SK-N-SH (cell line): ENCODE measurements around the gene BMPR1B. TPM values are rescaled to one million over a fixed set of nuclear protein-coding genes. Genes with fewer than 3 reads are reported as not detected.
A peak's percentile ranks its signal among the peaks of the same experiment; 100 is the strongest.

Source experiments
- CTCF ChIA-PET: fragments of 300-600, 350-600 bp; formaldehyde crosslinking; extraction: SDS; loops from one replicate; lab custom pipeline; 2021; lab: Yijun Ruan, JAX
- POLR2A ChIA-PET: fragments of 350-600 bp; sonication (Branson Sonifier 250); formaldehyde crosslinking; extraction: SDS; loops from one replicate; lab custom pipeline; 2020; ENCODE audit warnings: antibody characterized with exemption, inconsistent platforms; lab: Yijun Ruan, JAX
- DNase-seq: peaks from one replicate; pipeline ENCODE4 v3.0.0; 2012
- H2AFZ ChIP-seq: fragments of 200-600 bp; sonication (generic); 2 replicates; pipeline ENCODE4 v1.8.1; 2016; ENCODE audit warnings: antibody characterized with exemption, mild to moderate bottlenecking, low read depth
- H3F3A ChIP-seq: fragments of 200-600 bp; sonication (generic); replicated peaks from 2 replicates; pipeline ENCODE3; 2016; ENCODE audit warnings: antibody characterized with exemption, mild to moderate bottlenecking; ENCODE audit not compliant: insufficient read depth
- H3K27ac ChIP-seq, 2 experiments: fragments of 200-500 bp in 1 of 2; fragments of 200-600 bp in 1 of 2; sonication (Bioruptor generic) in 1 of 2; sonication (generic), shearing (Covaris generic) in 1 of 2; 2 replicates each; pipeline versions ENCODE4 v1.5.1 to v1.6.1; 2014 to 2016; ENCODE audit warnings: low read depth in 2 of 2, inconsistent platforms in 1 of 2, low read length in 1 of 2, mild to moderate bottlenecking in 1 of 2, mixed read lengths in 1 of 2
- H3K27me3 ChIP-seq: fragments of 200-600 bp; sonication (generic), shearing (Covaris generic); 2 replicates; pipeline ENCODE4 v1.6.1; 2016; ENCODE audit warnings: mixed run types; ENCODE audit not compliant: insufficient read depth
- H3K36me3 ChIP-seq, 2 experiments: fragments of 200-500 bp in 1 of 2; fragments of 200-600 bp in 1 of 2; sonication (Bioruptor generic) in 1 of 2; sonication (generic) in 1 of 2; replicated peaks in 1 of 2; 2 replicates each; pipeline versions ENCODE3 to v1.5.1; 2014 to 2016; ENCODE audit warnings: low read length in 1 of 2, mild to moderate bottlenecking in 1 of 2; ENCODE audit not compliant: insufficient read depth in 2 of 2, control insufficient read depth in 1 of 2
- H3K4me1 ChIP-seq, 2 experiments: fragments of 200-500 bp in 1 of 2; fragments of 200-600 bp in 1 of 2; sonication (Bioruptor generic) in 1 of 2; sonication (generic), shearing (Covaris generic) in 1 of 2; 2 replicates each; pipeline versions ENCODE4 v1.5.1 to v1.6.1; 2014 to 2016; ENCODE audit warnings: low read depth in 1 of 2, low read length in 1 of 2, mixed run types in 1 of 2; ENCODE audit not compliant: insufficient read depth in 2 of 2, control insufficient read depth in 1 of 2
- H3K4me2 ChIP-seq: fragments of 200-600 bp; sonication (generic), shearing (Covaris generic); 2 replicates; pipeline ENCODE4 v1.6.1; 2017; ENCODE audit warnings: mixed run types
- H3K4me3 ChIP-seq, 2 experiments: fragments of 200-500 bp in 1 of 2; fragments of 200-600 bp in 1 of 2; sonication (Bioruptor generic) in 1 of 2; sonication (generic), shearing (Covaris generic) in 1 of 2; 2 replicates each; pipeline versions ENCODE4 v1.5.1 to v1.8.1; 2014 to 2016; ENCODE audit warnings: low read depth in 2 of 2, inconsistent platforms in 1 of 2, low read length in 1 of 2, mild to moderate bottlenecking in 1 of 2, mixed read lengths in 1 of 2, moderate library complexity in 1 of 2
- H3K79me2 ChIP-seq: fragments of 200-600 bp; sonication (generic); 2 replicates; pipeline ENCODE4 v1.8.1; 2017; ENCODE audit warnings: mild to moderate bottlenecking; ENCODE audit not compliant: insufficient read depth
- H3K9ac ChIP-seq: fragments of 200-600 bp; sonication (generic); 2 replicates; pipeline ENCODE4 v1.6.1; 2017; ENCODE audit warnings: mixed run types
- H3K9me2 ChIP-seq: fragments of 200-600 bp; sonication (generic); 2 replicates; pipeline ENCODE4 v1.6.1; 2017; ENCODE audit warnings: mixed run types
- H3K9me3 ChIP-seq: fragments of 200-600 bp; sonication (generic); 2 replicates; pipeline ENCODE4 v1.6.1; 2017; ENCODE audit warnings: mixed run types, mild to moderate bottlenecking, moderate library complexity
- H4K20me1 ChIP-seq: fragments of 200-600 bp; sonication (generic); 2 replicates; pipeline ENCODE4 v1.6.1; 2017; ENCODE audit warnings: mild to moderate bottlenecking, mixed run types; ENCODE audit not compliant: insufficient read depth
- CHD2 ChIP-seq: fragments of 150-350 bp; IDR thresholded peaks from 2 replicates; pipeline ENCODE4 v1.6.1; 2018; ENCODE audit warnings: low read length; ENCODE audit not compliant: partially characterized antibody
- EP300 ChIP-seq, 2 experiments: IDR thresholded peaks; 2 replicates each; pipeline versions ENCODE4 v1.4.0 to v1.6.1; 2012; ENCODE audit warnings: borderline replicate concordance in 1 of 2, low read depth in 1 of 2, low read length in 1 of 2
- EZH2phosphoT487 ChIP-seq: fragments of 200-600 bp; sonication (generic); IDR thresholded peaks from 2 replicates; pipeline ENCODE4 v1.6.1; 2017; ENCODE audit warnings: low read depth, mixed run types, mild to moderate bottlenecking, antibody characterized with exemption, moderate library complexity, borderline replicate concordance
- FOXM1 ChIP-seq: IDR thresholded peaks from 2 replicates; pipeline ENCODE4 v1.4.0; 2012; ENCODE audit warnings: low read depth, mild to moderate bottlenecking
- GATA2 ChIP-seq: sonication (generic); formaldehyde crosslinking; IDR thresholded peaks from 2 replicates; pipeline ENCODE4 v1.5.0; 2020; ENCODE audit warnings: mild to moderate bottlenecking, missing genetic modification reagents
- IRF3 ChIP-seq: fragments of 150-350 bp; IDR thresholded peaks from 2 replicates; pipeline ENCODE4 v1.6.1; 2016; ENCODE audit warnings: mild to moderate bottlenecking, low read depth, low read length
- MEF2A ChIP-seq: IDR thresholded peaks from 2 replicates; pipeline ENCODE4 v1.4.0; 2012; ENCODE audit warnings: low read depth, borderline replicate concordance
- MXI1 ChIP-seq: IDR thresholded peaks from 2 replicates; pipeline ENCODE4 v1.6.1; 2012; ENCODE audit warnings: mild to moderate bottlenecking, low read depth, low read length, improper control_type of control experiment
- PBX3 ChIP-seq: IDR thresholded peaks from 2 replicates; pipeline ENCODE4; 2012
- REST ChIP-seq: IDR thresholded peaks from 2 replicates; pipeline ENCODE4 v1.6.1; 2012; ENCODE audit warnings: mild to moderate bottlenecking, low read depth, low read length, moderate library complexity
- SIN3A ChIP-seq: IDR thresholded peaks from 2 replicates; pipeline ENCODE4 v1.6.1; 2012; ENCODE audit warnings: low read depth, mild to moderate bottlenecking, low read length, moderate library complexity, borderline replicate concordance
- TAF1 ChIP-seq: IDR thresholded peaks from 2 replicates; pipeline ENCODE4 v1.6.1; 2012; ENCODE audit warnings: low read depth, mild to moderate bottlenecking, low read length, moderate library complexity, borderline replicate concordance
- TCF12 ChIP-seq: IDR thresholded peaks from 2 replicates; pipeline ENCODE4 v1.4.0; 2012
- YY1 ChIP-seq: IDR thresholded peaks from 2 replicates; pipeline ENCODE4 v1.4.0; 2012; ENCODE audit warnings: low read depth, mild to moderate bottlenecking
- WGBS: methylation state at CpG from one replicate; pipeline ENCODE4 v1.1.6; 2017; ENCODE audit warnings: low lambda C conversion rate; 5-methylcytosine and 5-hydroxymethylcytosine counted together
- polyA plus RNA-seq, 3 experiments: library from polyadenylated mRNA; depleted of rRNA; stranded (reverse); fragments of >200 nt; gene quantifications; 2 replicates each; pipeline ENCODE4 v1.2.3, GENCODE V29; 2012

The BMPR1B gene
- polyA plus RNA-seq, 1 of the 3 experiments (the other 2 are of a cell fraction) = 0.16 TPM

- peak; percentile 61; the same call in 1 of the 2 replicates for TF ChIP-seq EZH2phosphoT487
- TF ChIP-seq CHD2 = peak; percentile 33
- 0 out of 2 replicates have a peak, but pooled peaks have one; percentile 29 for TF ChIP-seq MXI1
- TF ChIP-seq MEF2A = no peak
- TF ChIP-seq SIN3A = no peak
- TF ChIP-seq TAF1 = no peak
- TF ChIP-seq FOXM1 = no peak
- TF ChIP-seq IRF3 = no peak
- TF ChIP-seq PBX3 = no peak
- no peak for TF ChIP-seq GATA2 (CRISPR knock-in tag)
- no peak for TF ChIP-seq YY1
Measured at GRCh38 chr4:94757192-94758140, at the start of gene BMPR1B (continued).

GRCh38 chr4:94711635-94712034, 46.1 kb upstream of the BMPR1B start:
- Histone ChIP-seq H3K9me2 (no peaks in the 10 kb centered on the region), H3K27ac (no peak overlapping the region), H2AFZ (peak overlapping the region; percentile 56; the same call in 1 of the 2 replicates), H4K20me1 (no peaks in the 10 kb centered on the region), H3K4me1 (no peaks in the 10 kb centered on the region), H3K36me3 (no peaks in the 10 kb centered on the region), H3K27me3 (no peaks in the 10 kb centered on the region), H3K9me3 (no peaks in the 10 kb centered on the region), H3K4me3 (no peak overlapping the region), H3F3A (no peaks in the 10 kb centered on the region), H3K9ac (no peak overlapping the region), H3K79me2 (no peaks in the 10 kb centered on the region), H3K4me2 (no peak overlapping the region)
- ChIA-PET CTCF (no interaction called here), POLR2A (no interaction called here)
- 92% methylated on average over 5 of the region's 5 CpGs for WGBS
- TF ChIP-seq EZH2phosphoT487 (no peak), REST (no peak), MXI1 (no peak), MEF2A (no peak), TCF12 (no peak), EP300 (IDR thresholded peaks at IDR 0.05; ENCODE audit: borderline replicate concordance in 1 of 2, low read depth in 1 of 2, low read length in 1 of 2) (no peak)
- no peak for DNase-seq
